ENCODE measurements around the gene TMIGD1.

- no peak for TF ChIP-seq EZH2 (IDR thresholded peaks at IDR 0.05; ENCODE audit: borderline replicate concordance)
- no peak for TF ChIP-seq CTCF (IDR thresholded peaks at IDR 0.05; ENCODE audit: poor library complexity)
- no peak for TF ChIP-seq EZH2phosphoT487 (IDR thresholded peaks at IDR 0.05; ENCODE audit: low read depth, severe bottlenecking, unreplicated experiment)
Measured at GRCh38 chr17:30302241-30302640, 31.6 kb downstream of the TMIGD1 start.

Data from hepatocyte (in vitro differentiated cells).